HG02763 (cell line): ENCODE data around the gene NCOA4.
"Not testable (repeated sequence)": the region's sequence is repeated elsewhere in the genome, so short reads cannot be mapped to it uniquely, and the experiment has no call there.

Experiments used
- ATAC-seq: cut with Tn5 transposase; IDR thresholded peaks from one replicate; pipeline ENCODE4 v1.9.1; 2021; ENCODE audit warnings: mild to moderate bottlenecking, moderate library complexity; ENCODE audit not compliant: unreplicated experiment

The NCOA4 gene

GRCh38 chr10:46052791-46053375 lies 22.5 kb upstream of the NCOA4 start:
- no peak for ATAC-seq

DNA sequence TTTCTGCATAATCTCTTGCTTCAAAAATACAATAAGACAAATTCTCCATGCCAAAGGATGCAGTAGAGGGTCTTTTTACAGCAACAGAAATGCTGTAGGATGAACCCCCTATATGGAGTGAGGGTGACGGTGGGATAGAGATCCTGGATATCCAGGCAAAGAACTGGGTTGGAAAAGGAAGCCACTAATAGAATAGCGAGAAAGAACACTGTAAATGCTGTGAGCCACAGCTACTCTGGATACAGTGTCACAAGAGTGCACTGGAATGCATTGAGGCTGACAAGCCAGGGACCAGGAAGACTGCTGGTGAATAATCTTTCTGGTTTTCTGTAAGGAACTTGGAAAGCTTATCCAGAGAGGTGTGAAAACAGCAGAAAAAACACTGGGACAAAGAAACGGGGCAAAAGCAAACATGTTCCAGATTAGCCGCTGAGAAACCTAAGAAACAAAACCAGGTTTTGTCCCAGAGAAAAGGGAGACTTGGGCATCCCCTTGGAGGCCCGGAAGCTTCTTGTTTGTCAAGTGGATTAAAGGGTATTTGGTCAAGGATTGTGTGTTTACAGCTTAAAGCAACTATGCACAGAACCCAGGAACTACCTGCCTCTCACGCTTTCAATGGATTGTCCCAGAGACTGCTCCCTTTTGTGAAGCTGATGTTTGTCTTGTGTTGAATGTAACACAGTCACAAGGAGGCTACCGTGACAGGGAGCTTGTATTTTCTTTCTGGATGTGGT lies 21.8 kb upstream of the NCOA4 start:
- ATAC-seq = no peak

DNA sequence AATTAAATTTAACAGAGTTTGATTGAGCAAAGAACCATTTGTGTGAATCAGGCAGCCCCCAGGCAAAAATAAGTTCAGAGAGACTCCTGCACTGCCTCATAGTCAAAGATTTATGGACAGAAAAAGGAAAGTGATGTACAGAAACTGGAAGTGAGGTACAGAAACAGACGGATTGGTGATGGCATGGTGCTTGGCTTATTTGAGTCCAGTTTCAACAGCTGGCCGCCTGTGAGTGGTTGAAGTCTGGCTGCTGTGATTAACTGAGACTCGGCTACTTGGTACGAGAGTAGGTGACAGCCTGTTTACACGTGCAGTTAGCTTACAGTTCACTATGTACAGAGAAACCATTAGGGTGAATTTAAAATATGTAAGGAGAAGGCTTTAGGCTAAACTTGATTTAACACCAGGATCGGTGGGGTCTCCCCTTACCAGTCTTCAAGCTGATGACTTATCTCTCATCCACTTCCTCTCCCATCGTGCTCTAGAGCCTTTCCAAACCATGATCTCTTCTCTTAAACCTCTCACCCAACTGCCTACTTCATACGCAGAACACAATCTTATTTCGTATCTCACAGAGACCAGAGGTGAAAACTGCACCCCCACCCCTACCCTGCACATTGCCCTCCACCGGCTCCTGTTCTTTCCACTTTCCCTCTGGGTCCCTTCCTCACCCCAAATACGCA lies 20.7 kb upstream of the NCOA4 start:
- ATAC-seq = no peak

DNA sequence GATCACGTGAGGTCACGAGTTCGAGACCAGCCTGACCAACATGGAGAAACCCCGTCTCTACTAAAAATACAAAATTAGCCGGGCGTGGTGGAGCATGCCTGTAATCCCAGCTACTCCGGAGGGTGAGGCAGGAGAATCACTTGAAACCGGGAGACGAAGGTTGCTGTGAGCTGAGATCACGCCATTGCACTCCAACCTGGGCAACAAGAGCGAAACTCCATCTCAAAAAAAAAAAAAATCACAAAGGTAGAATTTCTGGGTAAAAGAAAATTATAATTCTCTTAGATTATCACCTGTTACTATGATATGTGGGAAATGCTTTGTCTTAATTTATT lies 19.0 kb upstream of the NCOA4 start:
- not testable (repeated sequence) for ATAC-seq

GRCh38 chr10:46048152-46048551 lies 17.7 kb upstream of the NCOA4 start:
- no peak for ATAC-seq

GRCh38 chr10:46046261-46046660 lies 15.8 kb upstream of the NCOA4 start, which contains the start of gene MSMB:
MSMB (minus strand) TSS chr10:46046269; CDS start chr10:46046237, 32 bp downstream.
- ATAC-seq = no peak

DNA sequence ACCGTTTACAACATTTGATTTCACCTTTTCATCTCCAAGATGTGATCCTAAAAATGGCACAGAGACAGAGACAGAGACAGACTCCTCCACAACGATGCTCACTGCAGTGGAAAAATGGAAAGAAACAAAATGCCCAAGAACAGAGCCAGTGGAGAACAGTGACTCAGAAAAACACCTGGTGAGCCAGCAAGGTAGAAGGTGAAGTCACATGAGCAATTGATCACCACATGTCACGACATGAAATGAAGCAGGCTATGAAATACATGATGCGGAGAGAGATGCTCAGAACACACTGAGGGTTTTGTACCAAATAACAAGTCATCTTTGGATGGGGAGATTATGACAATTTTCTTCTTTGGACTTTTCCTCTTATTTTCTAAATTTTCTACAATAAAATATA lies 12.1 kb upstream of the NCOA4 start:
- ATAC-seq = no peak

DNA sequence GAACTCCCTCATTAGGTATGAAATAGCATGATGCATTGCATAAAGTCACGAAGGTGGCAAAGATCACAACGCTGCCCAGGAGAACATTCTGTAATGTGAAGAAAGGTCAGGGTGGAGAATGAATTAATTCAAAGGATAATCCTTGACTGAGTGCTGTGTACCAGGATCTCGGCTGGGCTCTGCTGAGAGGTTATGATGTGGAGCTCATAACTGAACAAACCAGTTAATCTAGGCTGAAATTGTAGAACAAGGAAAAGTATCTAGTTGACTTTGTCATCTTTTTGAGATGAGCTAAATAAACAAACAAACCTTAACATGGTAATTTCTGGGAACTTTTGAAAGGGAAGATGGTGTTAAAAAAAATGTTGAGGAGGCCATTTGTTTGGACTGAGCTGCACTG lies 9.6 kb upstream of the NCOA4 start:
- ATAC-seq = no peak

GRCh38 chr10:46037107-46037825 lies 6.8 kb upstream of the NCOA4 start:
- no peak for ATAC-seq

DNA sequence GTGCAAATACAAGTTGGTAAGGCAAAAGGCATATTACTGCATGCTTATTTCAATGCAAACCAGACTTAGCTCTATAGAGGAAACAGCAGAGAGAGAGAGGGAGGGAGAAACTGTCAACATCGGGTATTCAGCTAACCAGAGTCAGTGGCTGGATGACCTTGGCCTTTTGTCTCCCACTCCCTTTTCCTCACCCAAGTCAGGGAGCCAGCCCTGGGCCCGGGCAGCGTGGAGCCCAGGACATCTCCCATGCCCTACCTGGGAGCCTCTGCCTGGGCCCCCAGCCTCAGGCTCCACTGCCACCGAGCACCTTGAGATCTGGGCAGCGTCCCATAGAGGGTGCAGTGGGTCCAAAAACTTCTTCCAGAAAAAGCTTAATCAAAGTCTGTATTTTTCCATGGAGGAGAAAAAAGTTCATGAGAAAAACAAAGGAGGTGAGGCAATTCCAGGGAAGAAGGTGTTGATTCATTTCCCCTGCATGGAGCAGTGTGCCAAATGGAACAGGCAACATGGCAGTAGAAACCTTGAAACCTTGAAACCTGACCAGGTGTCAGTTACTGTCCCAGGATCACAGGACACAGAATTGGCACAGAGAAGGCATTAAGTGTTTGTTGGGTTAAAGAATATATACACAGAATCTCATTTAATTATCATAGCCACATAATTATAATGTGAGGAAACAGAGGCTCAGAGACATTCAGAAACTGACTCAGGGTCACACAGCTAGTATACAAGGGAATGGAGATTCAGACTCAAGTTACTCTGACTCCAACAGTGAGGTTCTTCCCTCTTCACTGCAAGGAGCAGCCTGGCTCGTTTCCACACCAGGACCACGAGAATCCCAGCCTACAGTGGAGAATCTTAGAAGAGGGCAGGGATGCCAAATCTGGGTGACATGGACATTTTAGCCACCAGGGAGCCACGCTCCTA lies 5.8 kb upstream of the NCOA4 start:
- ATAC-seq = no peak

DNA sequence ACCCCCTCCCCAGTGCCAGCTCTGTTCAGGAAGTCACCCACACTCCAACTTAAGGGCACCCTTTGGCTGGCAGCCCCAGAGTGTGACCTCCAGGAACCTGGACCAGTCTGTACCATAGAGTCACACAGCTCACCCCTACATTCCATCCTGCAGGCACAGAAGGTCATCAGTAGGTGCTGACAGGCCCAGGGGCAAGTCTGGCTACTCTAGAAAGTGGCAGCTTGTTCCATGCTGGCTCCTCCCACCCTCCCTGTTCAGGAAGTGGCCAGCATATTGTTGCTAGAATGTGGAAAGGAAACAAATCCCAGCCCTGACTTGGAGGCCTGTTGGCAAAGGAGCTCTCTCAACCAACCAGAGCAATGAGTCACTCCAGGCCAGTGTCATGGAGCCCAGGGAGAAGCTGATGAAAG lies 3.2 kb upstream of the NCOA4 start:
- ATAC-seq = no peak

DNA sequence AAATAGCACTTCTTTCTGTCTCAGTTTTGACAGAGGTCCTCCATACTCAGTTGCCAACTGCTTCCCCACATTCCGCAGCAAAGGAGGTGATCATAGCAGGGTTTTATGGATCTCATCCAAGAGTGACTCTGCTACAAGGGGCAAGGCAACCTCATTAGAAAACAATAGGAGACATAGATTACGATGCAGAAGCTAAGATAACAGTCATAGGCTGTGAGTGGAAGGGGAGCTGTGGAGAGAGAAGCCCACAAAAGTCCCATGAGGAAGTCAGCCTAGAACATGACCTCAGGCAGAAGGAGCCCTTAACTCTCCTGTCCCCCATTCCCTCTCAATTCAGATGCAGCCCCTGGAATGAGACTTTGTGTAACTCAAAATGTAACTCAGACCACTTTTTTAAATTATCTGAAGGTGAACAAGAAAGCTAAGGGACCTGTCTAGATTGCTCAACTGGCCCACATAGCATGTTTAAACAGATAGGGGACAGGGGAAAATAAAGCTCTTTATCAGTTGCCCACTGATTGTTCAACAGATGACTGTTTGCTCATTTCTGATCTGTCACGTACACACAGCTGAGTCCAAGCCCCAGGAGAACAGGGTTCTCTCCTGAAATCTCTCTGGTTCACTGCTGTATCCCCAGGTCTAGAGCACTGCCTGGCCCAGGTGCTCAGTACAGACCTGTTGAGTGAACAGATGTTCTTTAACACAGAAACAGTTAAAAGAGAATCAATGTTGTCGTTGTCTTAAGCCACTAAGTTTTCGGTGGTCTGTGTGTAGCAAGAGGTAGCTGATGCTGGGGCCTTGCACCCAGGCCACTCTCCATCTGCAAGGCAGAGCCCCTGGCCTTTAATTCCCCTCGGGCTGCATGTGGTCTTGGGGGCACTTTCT lies 1.5 kb upstream of the NCOA4 start:
- ATAC-seq = no peak

GRCh38 chr10:46029461-46030030 lies 877 bp downstream of the NCOA4 start:
- no peak for ATAC-seq

- peak; percentile 31 for ATAC-seq
Measured at GRCh38 chr10:46028584-46029460, 1.6 kb downstream of the NCOA4 start.

DNA sequence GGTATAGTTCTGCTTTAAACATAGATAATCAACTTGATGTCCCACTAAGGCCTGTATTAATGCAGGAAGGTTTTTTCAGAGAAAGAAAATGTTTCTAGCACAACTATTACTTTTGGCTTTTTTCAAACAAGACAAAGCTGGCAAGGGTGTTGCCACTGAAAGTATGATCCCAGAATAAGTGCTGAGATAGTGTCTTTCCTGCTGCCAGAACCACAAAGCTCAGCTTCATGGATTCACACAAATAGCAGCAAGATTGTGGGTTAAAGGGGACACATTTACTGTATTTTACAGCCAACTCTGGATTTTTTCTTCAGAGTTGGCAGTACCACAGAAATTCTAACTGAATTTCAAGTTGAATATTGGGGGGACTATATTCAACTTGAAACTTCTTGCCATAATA lies 4.3 kb downstream of the NCOA4 start:
- no peak for ATAC-seq

GRCh38 chr10:46025406-46025805 lies 5.0 kb downstream of the NCOA4 start:
- ATAC-seq = no peak

GRCh38 chr10:46024948-46025347 lies 5.5 kb downstream of the NCOA4 start:
- ATAC-seq = no peak

- peak; percentile 94 for ATAC-seq
Measured at GRCh38 chr10:46022978-46023702, 7.3 kb downstream of the NCOA4 start.
